Transverse colon (tissue), 4 donors: ENCODE measurements around the gene B4GAT1. TPM values are rescaled to one million over a fixed set of nuclear protein-coding genes. Genes with fewer than 3 reads are reported as not detected.
A peak's percentile ranks its signal among the peaks of the same experiment; 100 is the strongest.

ENCODE experiments used
- DNase-seq: peaks from one replicate; pipeline ENCODE4 v3.0.0-alpha.2; 2019
- H3K27ac ChIP-seq, 4 donors: fragments of 200-600 bp; sonication (generic); 2 replicates each; pipeline ENCODE4 v1.5.1; 2016 to 2018; ENCODE audit warnings: inconsistent platforms in 4 of 4
- H3K27me3 ChIP-seq: fragments of 200-600 bp; sonication (generic); 2 replicates; pipeline ENCODE4 v1.5.1; 2017; ENCODE audit warnings: inconsistent platforms
- H3K36me3 ChIP-seq, 4 donors: fragments of 200-600 bp; sonication (generic); 2 replicates each; pipeline ENCODE4 v1.5.1; 2017 to 2019; ENCODE audit warnings: inconsistent platforms in 4 of 4
- H3K4me1 ChIP-seq, 4 donors: fragments of 200-600 bp; sonication (generic); 2 replicates each; pipeline ENCODE4 v1.5.1; 2017 to 2020; ENCODE audit warnings: inconsistent platforms in 4 of 4
- H3K4me3 ChIP-seq, 4 donors: fragments of 200-600 bp; sonication (generic); 1 replicate in 1 of 4; 2 replicates in 3 of 4; pipeline versions ENCODE4 v1.5.1 to v1.6.1; 2017 to 2019; ENCODE audit warnings: inconsistent platforms in 4 of 4
- H3K9me3 ChIP-seq, 2 donors: fragments of 200-600 bp; sonication (generic); 2 replicates each; pipeline ENCODE4 v1.5.1; 2017 to 2019; ENCODE audit warnings: inconsistent platforms in 2 of 2
- EP300 ChIP-seq: sonication (generic); formaldehyde crosslinking; IDR thresholded peaks from one replicate; pipeline ENCODE4 v1.6.1; 2017; ENCODE audit warnings: antibody characterized with exemption, low read depth
- POLR2A ChIP-seq: fragments of 450-650 bp; IDR thresholded peaks from one replicate; pipeline ENCODE4 v1.6.1; 2016; ENCODE audit warnings: antibody characterized with exemption, mild to moderate bottlenecking, moderate library complexity
- POLR2AphosphoS5 ChIP-seq, 3 donors: sonication (generic); formaldehyde crosslinking; IDR thresholded peaks; one replicate each; pipeline ENCODE4 v1.6.1; 2016; ENCODE audit warnings: antibody characterized with exemption in 3 of 3
- WGBS, 2 donors: methylation state at CpG; one replicate each; pipeline ENCODE4 v1.1.5; 2018; ENCODE audit warnings: low coverage in 1 of 2; 5-methylcytosine and 5-hydroxymethylcytosine counted together
- in situ Hi-C, 4 donors: fragments of 200-750 bp; cut with MboI; loops; one replicate each; pipeline versions ENCODE4 v1.15.0 to v1.15.1; 2017; ENCODE audit warnings: low sequenced_read_pairs in 3 of 4, low pct_ligation_motif_present in 1 of 4, low pct_unique_long_range_greater_than_20kb in 1 of 4
- intact Hi-C: fragments of 100-400 bp; cut with DNase I; formaldehyde crosslinking; loops from one replicate; pipeline ENCODE4 v1.15.1; 2023; ENCODE audit warnings: low total_unique reads
- total RNA-seq, 4 donors: library from RNA; depleted of rRNA; stranded (reverse); fragments of >200 nt; gene quantifications; one replicate each; pipeline ENCODE4 v1.1.0, GENCODE V29; 2016
- TF ChIP-seq, protein P1 (sequence below), 5 experiments: fragments of 200-600 bp in 3 of 5; fragments of 450-650 bp in 2 of 5; sonication (generic) in 3 of 5; IDR thresholded peaks; 1 replicate in 2 of 5; 2 replicates in 3 of 5; pipeline ENCODE4 v1.5.1; 2016 to 2017; ENCODE audit warnings: antibody characterized with exemption in 5 of 5, inconsistent platforms in 3 of 5, mild to moderate bottlenecking in 2 of 5, moderate library complexity in 1 of 5

B4GAT1 gene
- total RNA-seq, 4 donors from 2014 or later: 21.8 to 31.8 (median 23.6) TPM

GRCh38 chr11:66329165-66329673 is 18.2 kb downstream of the B4GAT1 start:
- Histone ChIP-seq H3K4me3 (no peak overlapping the region), H3K36me3 (no peaks in the 10 kb centered on the region), H3K4me1 (peaks cover 16 to 26% (median 22%) of the 10 kb centered on the region in 4 donors), H3K27me3 (no peaks in the 10 kb centered on the region), H3K9me3 (no peaks in the 10 kb centered on the region), H3K27ac (no peak overlapping the region)
- in situ Hi-C loops (no loop called here), intact Hi-C loops (loop anchor here (2.0 kb wide), 1 partner anchor 18 kb away; no protein-coding TSS in a partner anchor)
- no peak for DNase-seq
- TF ChIP-seq EP300: no peak
- TF ChIP-seq POLR2AphosphoS5 (IDR thresholded peaks at IDR 0.05): no peak
- TF ChIP-seq, protein P1, sequence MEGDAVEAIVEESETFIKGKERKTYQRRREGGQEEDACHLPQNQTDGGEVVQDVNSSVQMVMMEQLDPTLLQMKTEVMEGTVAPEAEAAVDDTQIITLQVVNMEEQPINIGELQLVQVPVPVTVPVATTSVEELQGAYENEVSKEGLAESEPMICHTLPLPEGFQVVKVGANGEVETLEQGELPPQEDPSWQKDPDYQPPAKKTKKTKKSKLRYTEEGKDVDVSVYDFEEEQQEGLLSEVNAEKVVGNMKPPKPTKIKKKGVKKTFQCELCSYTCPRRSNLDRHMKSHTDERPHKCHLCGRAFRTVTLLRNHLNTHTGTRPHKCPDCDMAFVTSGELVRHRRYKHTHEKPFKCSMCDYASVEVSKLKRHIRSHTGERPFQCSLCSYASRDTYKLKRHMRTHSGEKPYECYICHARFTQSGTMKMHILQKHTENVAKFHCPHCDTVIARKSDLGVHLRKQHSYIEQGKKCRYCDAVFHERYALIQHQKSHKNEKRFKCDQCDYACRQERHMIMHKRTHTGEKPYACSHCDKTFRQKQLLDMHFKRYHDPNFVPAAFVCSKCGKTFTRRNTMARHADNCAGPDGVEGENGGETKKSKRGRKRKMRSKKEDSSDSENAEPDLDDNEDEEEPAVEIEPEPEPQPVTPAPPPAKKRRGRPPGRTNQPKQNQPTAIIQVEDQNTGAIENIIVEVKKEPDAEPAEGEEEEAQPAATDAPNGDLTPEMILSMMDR (IDR thresholded peaks at IDR 0.05): no peak
- TF ChIP-seq POLR2A: no peak
- 82% methylated on average over 3 of the region's 3 CpGs; no CpG with 5 or more reads in 1 of the 2 donors for WGBS, 2 donors

- peak overlapping the region; percentile 2 to 69 (median 12) for H3K27ac ChIP-seq
- in situ Hi-C loops: no loop called here
- no peaks in the 10 kb centered on the region for H3K9me3 ChIP-seq
- WGBS, 2 donors: 12% methylated on average over 18 of the region's 19 CpGs; no CpG with 5 or more reads in 1 of the 2 donors
- H3K4me1 ChIP-seq: peaks cover 16 to 26% (median 22%) of the 10 kb centered on the region in 4 donors
- TF ChIP-seq POLR2AphosphoS5 (IDR thresholded peaks at IDR 0.05) (peak in 1 of 3 donors; percentile 6), EP300 (no peak)
- TF ChIP-seq, protein P1 (IDR thresholded peaks at IDR 0.05): peak; percentile 98 to 99 (median 98)
- peak; percentile 82 for DNase-seq
- H3K36me3 ChIP-seq: no peaks in the 10 kb centered on the region
- H3K4me3 ChIP-seq: no peak overlapping the region
- H3K27me3 ChIP-seq: no peaks in the 10 kb centered on the region
- intact Hi-C loops: loop anchor here (2.0 kb wide), 1 partner anchor 18 kb away; no protein-coding TSS in a partner anchor
Observed at GRCh38 chr11:66328302-66329144, 18.9 kb downstream of the B4GAT1 start.

DNA sequence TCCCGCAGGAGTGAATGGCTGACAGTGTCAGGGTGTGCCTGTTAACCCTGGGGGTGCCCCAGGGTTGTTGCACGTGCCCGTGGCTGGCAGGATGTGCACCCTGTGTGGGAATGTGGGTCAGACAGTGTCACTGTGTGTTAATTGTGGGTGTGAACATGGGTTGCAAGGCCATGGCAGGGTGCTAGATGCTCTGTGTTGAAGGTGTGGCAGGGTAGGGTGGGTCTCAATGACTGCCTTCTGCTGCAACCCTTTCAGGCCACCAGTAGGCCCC is 19.5 kb downstream of the B4GAT1 start:
- H3K27me3 ChIP-seq: no peaks in the 10 kb centered on the region
- peaks cover 16 to 26% (median 22%) of the 10 kb centered on the region in 4 donors for H3K4me1 ChIP-seq
- no peak overlapping the region for H3K4me3 ChIP-seq
- peak overlapping the region; percentile 2 to 69 (median 12) for H3K27ac ChIP-seq
- in situ Hi-C loops (no loop called here), intact Hi-C loops (loop anchor here (2.0 kb wide), 1 partner anchor 17 kb away; no protein-coding TSS in a partner anchor)
- DNase-seq: peak; percentile 42
- H3K9me3 ChIP-seq: no peaks in the 10 kb centered on the region
- no peaks in the 10 kb centered on the region for H3K36me3 ChIP-seq
- WGBS, 2 donors: 39% methylated on average over 3 of the region's 3 CpGs; no CpG with 5 or more reads in 1 of the 2 donors
- TF ChIP-seq POLR2A (no peak), EP300 (no peak)
- TF ChIP-seq, protein P1 (IDR thresholded peaks at IDR 0.05): no peak

- Histone ChIP-seq H3K27me3 (no peaks in the 10 kb centered on the region), H3K36me3 (no peaks in the 10 kb centered on the region), H3K9me3 (no peaks in the 10 kb centered on the region), H3K4me3 (no peak overlapping the region), H3K27ac (peak overlapping the region; percentile 56 to 69 (median 61)), H3K4me1 (peaks cover 16 to 26% (median 22%) of the 10 kb centered on the region in 4 donors)
- intact Hi-C loops: loop anchor here (2.0 kb wide), 1 partner anchor 17 kb away; no protein-coding TSS in a partner anchor
- DNase-seq: no peak
- 78% methylated on average over 10 of the region's 10 CpGs; no CpG with 5 or more reads in 1 of the 2 donors for WGBS, 2 donors
- TF ChIP-seq EP300 (no peak), POLR2AphosphoS5 (IDR thresholded peaks at IDR 0.05) (no peak), POLR2A (no peak)
- TF ChIP-seq, protein P1 (IDR thresholded peaks at IDR 0.05): no peak
- in situ Hi-C loops: no loop called here
Observed at GRCh38 chr11:66327171-66328030, 20.0 kb downstream of the B4GAT1 start.
